CD14-positive monocyte (primary cell): Measurements from ENCODE around the gene USO1. TPM values are rescaled to one million over a fixed set of nuclear protein-coding genes. Genes with fewer than 3 reads are reported as not detected.

Experiments
- DNase-seq, 3 donors: peaks; one replicate each; pipeline ENCODE4 v3.0.0-alpha.2; 2011 to 2022
- H2AFZ ChIP-seq: 2 replicates; pipeline ENCODE4 v1.6.0; 2012; ENCODE audit warnings: mild to moderate bottlenecking, low read depth, low read length, inconsistent platforms; ENCODE audit not compliant: insufficient read depth, poor library complexity, severe bottlenecking
- H3K27ac ChIP-seq, 2 donors: 1 replicate in 1 of 2; 2 replicates in 1 of 2; pipeline ENCODE4 v1.5.1; 2012 to 2013; ENCODE audit warnings: low read length in 2 of 2, control low read depth in 1 of 2, inconsistent platforms in 1 of 2, low read depth in 1 of 2, mild to moderate bottlenecking in 1 of 2
- H3K27me3 ChIP-seq, 2 donors: one replicate each; pipeline versions ENCODE4 v1.6.0 to v1.6.1; 2011 to 2013; ENCODE audit warnings: low read length in 2 of 2; ENCODE audit not compliant: control insufficient read depth in 2 of 2, insufficient read depth in 2 of 2
- H3K36me3 ChIP-seq, 2 donors: replicated peaks in 1 of 2; 1 replicate in 1 of 2; 2 replicates in 1 of 2; pipeline versions ENCODE4 v1.5.1 to v1.6.1; 2012 to 2013; ENCODE audit warnings: low read length in 2 of 2, control low read depth in 1 of 2, inconsistent platforms in 1 of 2, mild to moderate bottlenecking in 1 of 2; ENCODE audit not compliant: insufficient read depth in 2 of 2, control insufficient read depth in 1 of 2
- H3K4me1 ChIP-seq, 2 donors: 1 replicate in 1 of 2; 2 replicates in 1 of 2; pipeline versions ENCODE4 v1.5.1 to v1.6.1; 2012 to 2013; ENCODE audit warnings: low read length in 2 of 2, control low read depth in 1 of 2, inconsistent platforms in 1 of 2, mild to moderate bottlenecking in 1 of 2, moderate library complexity in 1 of 2; ENCODE audit not compliant: insufficient read depth in 2 of 2, control insufficient read depth in 1 of 2
- H3K4me2 ChIP-seq: replicated peaks from 2 replicates; pipeline ENCODE3; 2012; ENCODE audit warnings: low read length, moderate library complexity, mild to moderate bottlenecking; ENCODE audit not compliant: poor library complexity, severe bottlenecking; ENCODE audit errors: extremely low read depth
- H3K4me3 ChIP-seq, 3 experiments: fragments of 200-600 bp in 1 of 3; sonication (generic) in 1 of 3; replicated peaks in 1 of 3; 1 replicate in 2 of 3; 2 replicates in 1 of 3; pipeline ENCODE4 v1.5.1; 2011 to 2013; ENCODE audit warnings: low read length in 3 of 3, mild to moderate bottlenecking in 3 of 3, control low read depth in 2 of 3, low read depth in 2 of 3, inconsistent platforms in 1 of 3, moderate library complexity in 1 of 3
- H3K79me2 ChIP-seq: 2 replicates; pipeline ENCODE4 v1.6.0; 2012; ENCODE audit warnings: mild to moderate bottlenecking, control low read depth, inconsistent platforms, low read length, moderate library complexity; ENCODE audit not compliant: insufficient read depth
- H3K9ac ChIP-seq: 2 replicates; pipeline ENCODE4 v1.6.0; 2017; ENCODE audit warnings: low read length, mild to moderate bottlenecking; ENCODE audit not compliant: insufficient read depth, poor library complexity, severe bottlenecking
- H3K9me3 ChIP-seq, 2 donors: replicated peaks in 1 of 2; 1 replicate in 1 of 2; 2 replicates in 1 of 2; pipeline versions ENCODE4 v1.5.1 to v1.6.1; 2012 to 2013; ENCODE audit warnings: low read length in 2 of 2, control low read depth in 1 of 2; ENCODE audit not compliant: control insufficient read depth in 1 of 2, insufficient read depth in 1 of 2
- H4K20me1 ChIP-seq: 2 replicates; pipeline ENCODE4 v1.6.0; 2012; ENCODE audit warnings: mild to moderate bottlenecking, low read length, control low read depth, moderate library complexity; ENCODE audit not compliant: insufficient read depth
- H3K27ac Mint-ChIP-seq, 7 donors: one replicate each; pipeline ENCODE4 v1.8.0; 2020; ENCODE audit warnings: mild to moderate bottlenecking in 7 of 7, mixed read lengths in 7 of 7, moderate library complexity in 6 of 7, inconsistent platforms in 2 of 7
- H3K27me3 Mint-ChIP-seq, 3 donors: one replicate each; pipeline ENCODE4 v1.8.0; 2021 to 2022; ENCODE audit warnings: low read depth in 3 of 3, mild to moderate bottlenecking in 3 of 3, mixed read lengths in 3 of 3, moderate library complexity in 3 of 3, inconsistent platforms in 1 of 3
- H3K36me3 Mint-ChIP-seq, 2 donors: one replicate each; pipeline ENCODE4 v1.8.0; 2020; ENCODE audit warnings: mixed read lengths in 2 of 2, inconsistent platforms in 1 of 2, mild to moderate bottlenecking in 1 of 2
- H3K4me1 Mint-ChIP-seq: one replicate; pipeline ENCODE4 v1.8.0; 2020; ENCODE audit warnings: mild to moderate bottlenecking, mixed read lengths
- H3K4me3 Mint-ChIP-seq, 2 donors: one replicate each; pipeline ENCODE4 v1.8.0; 2020; ENCODE audit warnings: mild to moderate bottlenecking in 2 of 2, mixed read lengths in 2 of 2, moderate library complexity in 1 of 2
- H3K9me3 Mint-ChIP-seq, 7 donors: one replicate each; pipeline ENCODE4 v1.8.0; 2020 to 2022; ENCODE audit warnings: mixed read lengths in 7 of 7, mild to moderate bottlenecking in 6 of 7, moderate library complexity in 6 of 7, inconsistent platforms in 2 of 7
- CTCF ChIP-seq: fragments of 200-600 bp; IDR thresholded peaks from one replicate; pipeline ENCODE4 v1.8.0; 2022; ENCODE audit warnings: antibody characterized with exemption, mild to moderate bottlenecking
- WGBS: methylation state at CpG from one replicate; pipeline ENCODE4 v1.1.5; 2013; ENCODE audit warnings: missing lambda C conversion rate; ENCODE audit not compliant: insufficient coverage; 5-methylcytosine and 5-hydroxymethylcytosine counted together
- intact Hi-C, 2 donors: fragments of 100-400 bp; cut with micrococcal nuclease; formaldehyde crosslinking; loops; one replicate each; pipeline versions ENCODE4 v1.15.0 to v1.15.1; 2023
- polyA plus RNA-seq, 3 donors: library from polyadenylated mRNA; depleted of rRNA in 1 of 3; unstranded in 2 of 3; stranded (reverse) in 1 of 3; fragments of 300-500 nt in 2 of 3; fragments of >200 nt in 1 of 3; fragmentation: Illumina TruSeq in 2 of 3; gene quantifications; 1 replicate in 2 of 3; 2 replicates in 1 of 3; pipeline ENCODE4 v1.2.3, GENCODE V29; 2012 to 2021

USO1 gene
- polyA plus RNA-seq, 3 donors: 15.4 to 26.9 (median 17.5) TPM

DNA sequence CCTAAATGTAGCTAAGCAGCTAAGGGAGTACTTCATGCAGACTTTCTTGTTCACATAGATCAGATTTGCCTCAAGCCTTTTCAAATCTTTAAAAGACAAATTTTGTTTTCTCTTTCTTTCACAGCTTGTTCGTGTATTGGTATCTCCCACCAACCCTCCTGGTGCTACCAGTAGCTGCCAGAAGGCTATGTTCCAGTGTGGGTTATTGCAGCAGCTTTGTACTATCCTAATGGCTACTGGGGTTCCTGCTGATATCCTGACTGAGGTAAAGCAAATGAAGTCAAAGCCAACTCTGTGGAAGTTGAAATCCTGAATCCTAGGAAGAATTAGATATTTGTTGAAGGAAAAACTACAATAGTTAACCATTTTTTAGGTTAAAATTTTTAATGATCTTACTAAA lies 62.6 kb downstream of the USO1 start:
- Histone ChIP-seq H3K36me3 (peaks cover 76 to 92% of the 10 kb centered on the region in 2 donors), H3K4me1 (no peaks in the 10 kb centered on the region), H3K9me3 (no peaks in the 10 kb centered on the region), H4K20me1 (no peaks in the 10 kb centered on the region), H3K27me3 (no peaks in the 10 kb centered on the region), H3K4me3 (no peak overlapping the region), H2AFZ (no peak overlapping the region), H3K27ac (no peak overlapping the region), H3K79me2 (no peaks in the 10 kb centered on the region), H3K9ac (no peak overlapping the region), H3K4me2 (no peak overlapping the region)
- Mint-ChIP-seq H3K9me3 (no peaks in the 10 kb centered on the region), H3K36me3 (peaks cover 60 to 78% of the 10 kb centered on the region in 2 donors), H3K4me3 (no peak overlapping the region), H3K4me1 (no peaks in the 10 kb centered on the region), H3K27ac (peak overlapping the region in 1 of 7 donors; percentile 10), H3K27me3 (peaks cover 0 to 2% (median 0%) of the 10 kb centered on the region in 3 donors)
- no peak for TF ChIP-seq CTCF
- no peak for DNase-seq
- WGBS: no CpG with 5 or more reads among the region's 1 CpG
- intact Hi-C loops: no loop called here

DNA sequence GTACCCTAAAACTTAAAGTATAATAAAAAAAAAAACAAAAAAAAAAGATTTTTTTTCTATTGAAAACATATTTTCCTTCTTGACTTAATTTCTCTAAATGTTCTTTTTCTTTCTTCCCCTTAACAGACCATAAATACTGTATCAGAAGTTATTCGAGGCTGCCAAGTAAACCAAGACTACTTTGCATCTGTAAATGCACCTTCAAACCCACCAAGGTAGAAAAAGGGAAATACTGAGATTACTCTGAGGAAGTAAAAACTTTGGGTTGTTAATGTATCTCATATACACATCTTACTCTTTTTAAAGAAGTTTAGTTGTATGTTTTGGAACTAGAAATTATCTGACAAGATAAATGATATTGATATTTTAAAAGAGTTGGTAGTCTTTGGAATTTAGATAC lies 65.6 kb downstream of the USO1 start:
- no peaks in the 10 kb centered on the region for H3K27me3 ChIP-seq
- H3K4me2 ChIP-seq: no peak overlapping the region
- H3K4me1 Mint-ChIP-seq: no peaks in the 10 kb centered on the region
- H3K4me1 ChIP-seq: no peaks in the 10 kb centered on the region
- H3K79me2 ChIP-seq: no peaks in the 10 kb centered on the region
- H3K27me3 Mint-ChIP-seq: peaks cover 0 to 2% (median 0%) of the 10 kb centered on the region in 3 donors
- no peak overlapping the region for H2AFZ ChIP-seq
- no peaks in the 10 kb centered on the region for H4K20me1 ChIP-seq
- H3K36me3 ChIP-seq: peaks cover 68 to 92% of the 10 kb centered on the region in 2 donors
- no CpG with 5 or more reads among the region's 1 CpG for WGBS
- no peak overlapping the region for H3K27ac ChIP-seq
- H3K4me3 ChIP-seq: no peak overlapping the region
- no peak overlapping the region for H3K27ac Mint-ChIP-seq
- H3K36me3 Mint-ChIP-seq: peaks cover 51 to 81% of the 10 kb centered on the region in 2 donors
- no peak for TF ChIP-seq CTCF
- H3K9me3 Mint-ChIP-seq: no peaks in the 10 kb centered on the region
- intact Hi-C loops: no loop called here
- H3K9ac ChIP-seq: no peak overlapping the region
- no peak for DNase-seq
- H3K4me3 Mint-ChIP-seq: no peak overlapping the region
- H3K9me3 ChIP-seq: no peaks in the 10 kb centered on the region
